GM23338 (cell line): Measurements from ENCODE around the gene COMP. TPM values are rescaled to one million over a fixed set of nuclear protein-coding genes. Genes with fewer than 3 reads are reported as not detected.

Source experiments
- ATAC-seq: fragments of 200-7000 bp; cut with Tn5 transposase; 3 replicates; pipeline ENCODE4 v1.9.1; 2020
- DNase-seq: peaks from one replicate; pipeline ENCODE4 v3.0.0-alpha.2; 2015; ENCODE audit warnings: low spot score
- H2AFZ ChIP-seq: fragments of 200-600 bp; sonication (generic); 2 replicates; pipeline ENCODE4 v1.8.0; 2016; ENCODE audit warnings: antibody characterized with exemption, mild to moderate bottlenecking, moderate library complexity
- H3F3A ChIP-seq: fragments of 200-600 bp; sonication (generic); replicated peaks from 2 replicates; pipeline ENCODE4 v1.8.0; 2017; ENCODE audit warnings: antibody characterized with exemption, mixed run types, low read depth
- H3K27ac ChIP-seq: fragments of 200-600 bp; sonication (generic); 2 replicates; pipeline ENCODE4 v1.6.1; 2016; ENCODE audit warnings: low read depth
- H3K27me3 ChIP-seq: fragments of 200-600 bp; sonication (generic); 2 replicates; pipeline ENCODE4 v1.8.0; 2016; ENCODE audit warnings: mild to moderate bottlenecking, mixed run types, moderate library complexity; ENCODE audit not compliant: insufficient read depth
- H3K36me3 ChIP-seq: fragments of 200-600 bp; sonication (generic); 2 replicates; pipeline ENCODE4 v1.8.0; 2016; ENCODE audit warnings: mild to moderate bottlenecking; ENCODE audit not compliant: insufficient read depth
- H3K4me1 ChIP-seq: fragments of 200-600 bp; sonication (generic); 2 replicates; pipeline ENCODE4 v1.8.0; 2016; ENCODE audit warnings: mild to moderate bottlenecking, moderate library complexity; ENCODE audit not compliant: insufficient read depth
- H3K4me2 ChIP-seq: fragments of 200-600 bp; sonication (generic); 2 replicates; pipeline ENCODE4 v1.7.1; 2017; ENCODE audit warnings: mixed run types
- H3K4me3 ChIP-seq: fragments of 200-600 bp; sonication (generic); 2 replicates; pipeline ENCODE4 v1.6.1; 2016; ENCODE audit warnings: mixed run types
- H3K79me2 ChIP-seq: fragments of 200-600 bp; sonication (generic); replicated peaks from 2 replicates; pipeline ENCODE4 v1.8.0; 2017; ENCODE audit warnings: mild to moderate bottlenecking; ENCODE audit not compliant: insufficient read depth
- H3K9me2 ChIP-seq: fragments of 200-600 bp; sonication (generic); 2 replicates; pipeline ENCODE4 v1.8.0; 2017; ENCODE audit not compliant: insufficient read depth
- H4K20me1 ChIP-seq: fragments of 200-600 bp; sonication (generic); replicated peaks from 2 replicates; pipeline ENCODE4 v1.8.0; 2017; ENCODE audit warnings: mild to moderate bottlenecking; ENCODE audit not compliant: insufficient read depth
- H3K27ac Mint-ChIP-seq: 2 replicates; pipeline ENCODE4 v1.8.0; 2020; ENCODE audit warnings: inconsistent platforms, mild to moderate bottlenecking, moderate library complexity, mixed read lengths
- H3K27me3 Mint-ChIP-seq: 3 replicates; pipeline ENCODE4 v1.8.0; 2022; ENCODE audit warnings: low read depth, mild to moderate bottlenecking, moderate library complexity, mixed read lengths, inconsistent platforms; ENCODE audit not compliant: insufficient read depth, poor library complexity
- H3K36me3 Mint-ChIP-seq: 3 replicates; pipeline ENCODE4 v1.8.0; 2021; ENCODE audit warnings: low read depth, mild to moderate bottlenecking, inconsistent platforms, moderate library complexity, mixed read lengths
- H3K4me1 Mint-ChIP-seq: 3 replicates; pipeline ENCODE4 v1.8.0; 2020; ENCODE audit warnings: mild to moderate bottlenecking, inconsistent platforms, mixed read lengths
- H3K4me3 Mint-ChIP-seq: 3 replicates; pipeline ENCODE4 v1.8.0; 2021; ENCODE audit warnings: moderate library complexity, mild to moderate bottlenecking, inconsistent platforms, mixed read lengths
- H3K9me3 Mint-ChIP-seq: 3 replicates; pipeline ENCODE4 v1.8.0; 2020; ENCODE audit warnings: moderate library complexity, mild to moderate bottlenecking, inconsistent platforms, mixed read lengths
- CREB1 ChIP-seq: fragments of 250-450 bp; sonication (Bioruptor Pico); IDR thresholded peaks from 2 replicates; pipeline ENCODE4 v1.5.0; 2020; ENCODE audit warnings: low read depth, mild to moderate bottlenecking, moderate library complexity
- CTCF ChIP-seq, 2 experiments: fragments of 200-600 bp in 1 of 2; sonication (generic) in 1 of 2; conservative IDR thresholded peaks; 2 replicates each; pipeline versions ENCODE4 v1.5.1 to v1.6.1; 2016 to 2017; ENCODE audit warnings: antibody characterized with exemption in 2 of 2, low read depth in 2 of 2, mild to moderate bottlenecking in 2 of 2, moderate library complexity in 1 of 2
- ETS1 ChIP-seq: IDR thresholded peaks from 2 replicates; pipeline ENCODE4 v1.6.1; 2016; ENCODE audit warnings: antibody characterized with exemption
- POLR2AphosphoS5 ChIP-seq: IDR thresholded peaks from 2 replicates; pipeline ENCODE4 v1.6.1; 2016; ENCODE audit warnings: antibody characterized with exemption, low read depth
- STAT1 ChIP-seq: IDR thresholded peaks from one replicate; pipeline ENCODE4 v1.6.1; 2016; ENCODE audit warnings: antibody characterized with exemption; ENCODE audit not compliant: unreplicated experiment
- ZNF331 ChIP-seq: fragments of 250-450 bp; sonication (Bioruptor Pico); IDR thresholded peaks from 2 replicates; pipeline ENCODE4 v1.5.0; 2020; ENCODE audit warnings: low read depth, mild to moderate bottlenecking, moderate library complexity
- ZNF462 ChIP-seq: fragments of 250-450 bp; sonication (Bioruptor Pico); IDR thresholded peaks from 2 replicates; pipeline ENCODE4 v1.5.0; 2020; ENCODE audit warnings: mild to moderate bottlenecking, moderate library complexity
- polyA plus RNA-seq: library from polyadenylated mRNA; unstranded; fragments of >200 nt; fragmentation: Nextera tagmentation; extraction: Ambion mirVana; gene quantifications from 2 replicates; pipeline ENCODE4 v1.2.1, GENCODE V29; 2016
- total RNA-seq: library from RNA; depleted of rRNA; stranded (reverse); fragments of >200 nt; shearing (Covaris generic); gene quantifications from 2 replicates; pipeline ENCODE4 v1.2.3, GENCODE V29; 2014

Gene COMP
- total and polyA plus RNA-seq, 2 experiments from 2014 or later: 0.58 to 0.63 TPM

GRCh38 chr19:18743784-18744418 lies 47.2 kb downstream of the COMP start:
- Mint-ChIP-seq H3K36me3 (no peaks in the 10 kb centered on the region), H3K4me3 (no peak overlapping the region), H3K9me3 (no peaks in the 10 kb centered on the region; the same call in 2 of the 3 replicates), H3K4me1 (peaks cover 5% of the 10 kb centered on the region; the same call in 2 of the 3 replicates), H3K27me3 (peaks cover 6% of the 10 kb centered on the region), H3K27ac (no peak overlapping the region)
- TF ChIP-seq STAT1 (no peak), ZNF331 (CRISPR knock-in tag) (no peak), POLR2AphosphoS5 (no peak), ZNF462 (no peak), ETS1 (no peak), CREB1 (no peak), CTCF (conservative IDR thresholded peaks at IDR 0.05; ENCODE audit: low read depth in 2 of 2) (no peak)
- Histone ChIP-seq H4K20me1 (no peaks in the 10 kb centered on the region; the same call in 1 of the 2 replicates), H3K79me2 (no peaks in the 10 kb centered on the region), H3K9me2 (no peaks in the 10 kb centered on the region), H3K27me3 (no peaks in the 10 kb centered on the region), H3K4me3 (no peak overlapping the region), H2AFZ (no peak overlapping the region), H3K36me3 (no peaks in the 10 kb centered on the region), H3K4me2 (no peak overlapping the region), H3F3A (no peaks in the 10 kb centered on the region), H3K27ac (no peak overlapping the region), H3K4me1 (no peaks in the 10 kb centered on the region; the same call in 1 of the 2 replicates)
- ATAC-seq (no peak), DNase-seq (no peak)
